GM12801 (cell line): ENCODE measurements around the gene NCBP2L.

Experiments
- TF ChIP-seq, protein P1 (sequence below): IDR thresholded peaks from one replicate; pipeline ENCODE4 v1.5.1; 2011; ENCODE audit warnings: control low read depth; ENCODE audit not compliant: insufficient read length; ENCODE audit errors: extremely low read depth

The NCBP2L gene

DNA sequence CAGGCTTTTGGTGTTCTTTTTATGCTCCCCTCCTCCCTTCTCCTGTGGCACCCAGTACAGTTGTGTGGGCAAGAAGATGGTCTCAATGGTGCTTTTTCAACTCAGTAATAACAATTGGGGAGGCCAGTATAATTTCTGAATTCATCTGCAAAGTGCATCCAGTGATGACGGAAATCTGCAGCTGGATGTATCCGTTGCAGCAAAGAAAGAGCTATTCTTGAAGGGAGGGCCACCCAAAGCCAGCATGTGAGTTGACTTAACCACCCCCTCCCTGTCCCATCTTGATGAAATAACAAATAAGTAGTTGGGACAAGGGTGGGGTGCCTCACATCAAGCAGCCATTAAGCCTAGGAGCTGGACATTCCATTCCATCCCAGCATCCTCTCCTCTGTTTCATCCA, 32.7 kb upstream of the NCBP2L start:
- TF ChIP-seq, protein P1, sequence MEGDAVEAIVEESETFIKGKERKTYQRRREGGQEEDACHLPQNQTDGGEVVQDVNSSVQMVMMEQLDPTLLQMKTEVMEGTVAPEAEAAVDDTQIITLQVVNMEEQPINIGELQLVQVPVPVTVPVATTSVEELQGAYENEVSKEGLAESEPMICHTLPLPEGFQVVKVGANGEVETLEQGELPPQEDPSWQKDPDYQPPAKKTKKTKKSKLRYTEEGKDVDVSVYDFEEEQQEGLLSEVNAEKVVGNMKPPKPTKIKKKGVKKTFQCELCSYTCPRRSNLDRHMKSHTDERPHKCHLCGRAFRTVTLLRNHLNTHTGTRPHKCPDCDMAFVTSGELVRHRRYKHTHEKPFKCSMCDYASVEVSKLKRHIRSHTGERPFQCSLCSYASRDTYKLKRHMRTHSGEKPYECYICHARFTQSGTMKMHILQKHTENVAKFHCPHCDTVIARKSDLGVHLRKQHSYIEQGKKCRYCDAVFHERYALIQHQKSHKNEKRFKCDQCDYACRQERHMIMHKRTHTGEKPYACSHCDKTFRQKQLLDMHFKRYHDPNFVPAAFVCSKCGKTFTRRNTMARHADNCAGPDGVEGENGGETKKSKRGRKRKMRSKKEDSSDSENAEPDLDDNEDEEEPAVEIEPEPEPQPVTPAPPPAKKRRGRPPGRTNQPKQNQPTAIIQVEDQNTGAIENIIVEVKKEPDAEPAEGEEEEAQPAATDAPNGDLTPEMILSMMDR = no peak

DNA sequence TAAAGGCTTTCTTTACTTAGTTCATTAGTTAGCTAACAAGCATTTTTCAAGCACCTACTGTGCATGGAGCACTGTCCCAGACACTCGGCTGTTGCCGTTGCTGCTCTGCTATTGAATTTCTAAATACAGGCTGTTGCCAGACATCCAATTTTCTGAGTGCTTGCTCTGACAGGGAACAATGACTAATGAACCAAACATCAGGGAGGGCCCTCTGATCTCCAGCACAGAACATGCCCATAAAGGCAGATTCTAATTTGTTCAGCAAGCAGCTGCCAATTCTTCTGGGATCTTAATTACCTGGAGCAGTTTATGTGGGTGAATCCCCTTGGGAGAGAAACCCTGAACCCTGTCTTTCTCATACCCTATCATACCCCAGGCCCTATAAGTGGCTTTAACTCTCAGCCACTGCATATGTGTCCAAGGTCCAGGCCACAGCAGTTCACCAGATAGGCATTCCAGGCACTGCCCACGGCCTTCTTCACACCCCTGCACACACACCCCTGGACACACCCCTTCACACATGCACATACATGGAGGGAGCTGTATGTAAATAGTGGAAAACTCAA, 29.9 kb upstream of the NCBP2L start:
- TF ChIP-seq, protein P1 = no peak

DNA sequence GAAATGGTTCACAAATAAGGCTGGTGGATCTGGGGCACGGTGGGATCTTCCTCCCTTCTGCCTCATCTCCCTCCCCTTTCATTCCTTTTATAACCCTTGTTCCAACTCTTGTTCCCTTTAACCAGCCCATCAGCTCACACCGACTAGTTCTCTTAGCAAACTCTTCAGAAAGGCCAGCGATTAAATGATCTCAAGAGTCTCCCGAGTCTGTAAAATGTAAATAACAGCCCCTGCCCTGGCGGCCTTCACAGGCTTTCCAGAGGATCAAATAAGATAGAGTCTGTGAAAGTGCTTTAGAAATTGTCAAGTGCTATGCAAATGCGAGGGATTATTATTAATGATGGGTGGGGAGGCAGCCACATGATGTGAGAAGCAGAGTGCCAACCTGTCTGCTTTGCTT, 29.0 kb upstream of the NCBP2L start:
- TF ChIP-seq, protein P1 = no peak

DNA sequence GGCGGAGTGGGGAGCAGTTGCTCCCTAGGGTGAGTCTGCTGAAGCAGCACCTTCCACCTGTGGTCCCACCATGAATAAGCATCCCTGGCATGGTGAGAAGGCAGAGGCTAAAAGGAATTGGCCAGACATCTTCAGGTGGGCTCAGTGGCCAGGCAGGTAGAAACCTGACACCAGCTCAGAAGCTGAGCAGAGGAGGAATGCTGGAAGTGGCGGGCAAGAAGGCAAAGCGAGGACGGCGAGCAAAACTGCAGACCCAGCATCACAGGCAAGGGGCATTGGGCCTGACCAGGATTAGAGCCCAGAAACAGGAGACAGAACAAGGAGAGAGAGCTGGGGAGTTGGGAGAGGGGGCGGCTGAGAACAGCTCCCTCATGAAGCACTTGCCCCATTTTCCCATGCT, 27.3 kb upstream of the NCBP2L start:
- TF ChIP-seq, protein P1 = no peak

DNA sequence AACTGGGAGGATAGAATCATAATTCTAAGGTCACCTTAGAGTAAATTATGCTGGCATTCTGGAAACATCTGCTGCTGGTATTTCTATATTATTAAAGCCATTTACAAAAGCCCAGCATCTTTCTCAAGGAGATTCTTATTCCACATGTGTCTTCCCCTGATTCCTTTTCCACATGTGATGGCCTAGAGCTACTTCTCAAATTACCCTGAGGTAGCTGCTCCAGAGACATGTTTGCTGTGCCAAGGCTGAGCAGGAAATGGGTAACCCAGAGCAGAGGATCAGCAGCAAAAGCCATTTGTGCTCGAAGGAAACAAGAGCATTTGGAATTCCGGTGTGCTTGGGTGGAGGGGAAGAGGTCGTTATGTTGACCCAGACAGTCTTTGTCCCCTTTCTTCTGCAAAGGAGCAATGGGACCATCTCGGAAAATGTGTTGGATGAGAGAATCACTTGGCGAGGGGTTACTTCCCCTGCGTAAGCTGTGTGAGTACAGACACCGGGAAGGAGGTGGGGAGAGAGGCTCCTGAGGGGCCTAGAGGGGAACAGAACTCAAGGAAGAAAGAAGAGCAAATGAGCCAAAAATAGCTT, 26.6 kb upstream of the NCBP2L start:
- TF ChIP-seq, protein P1 = no peak

DNA sequence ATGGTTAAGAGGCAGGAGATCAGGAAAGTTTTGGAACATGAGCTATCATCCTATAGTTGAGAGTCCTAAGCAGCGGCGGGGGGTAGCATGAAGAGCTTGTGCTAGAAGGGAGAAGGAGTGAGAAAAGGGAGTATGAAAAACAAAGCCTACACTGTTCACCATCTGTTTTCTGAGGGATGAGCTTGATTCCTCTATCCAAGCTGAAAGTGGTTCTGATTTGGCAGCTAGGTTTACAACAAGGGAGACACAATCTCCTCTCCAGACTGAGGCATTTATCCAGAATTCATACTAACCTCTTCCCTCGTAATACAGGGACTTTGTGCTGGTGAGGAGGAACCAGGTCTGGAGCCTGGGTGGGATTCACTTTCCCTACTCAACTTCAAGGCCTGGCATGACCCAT, 25.5 kb upstream of the NCBP2L start:
- TF ChIP-seq, protein P1 = no peak

DNA sequence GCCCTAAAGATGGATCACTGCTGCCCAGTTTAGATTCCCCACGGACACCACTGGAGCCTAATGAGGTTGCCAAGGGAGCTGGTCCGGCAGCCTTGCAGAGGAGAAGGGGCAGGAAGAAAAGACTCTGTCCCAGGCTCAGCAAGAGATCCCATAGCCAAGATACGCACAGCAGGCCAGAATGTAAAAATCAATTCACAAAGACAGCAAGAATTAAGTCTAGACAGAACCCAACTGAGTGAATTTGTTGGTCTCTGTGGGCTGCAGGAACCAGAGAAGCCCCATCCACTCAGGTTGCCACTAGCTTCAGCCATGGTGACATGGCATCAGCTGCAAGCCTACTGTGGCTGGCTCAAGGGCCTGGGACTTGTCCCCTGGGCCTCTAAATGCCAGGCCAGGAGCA, 24.8 kb upstream of the NCBP2L start:
- TF ChIP-seq, protein P1 = no peak
